Activated CD4-positive, alpha-beta T cell treated with anti-CD3 and anti-CD28 coated beads for 36 hours (primary cell): ENCODE measurements around the gene ZC3H10. TPM values are rescaled to one million over a fixed set of nuclear protein-coding genes. Genes with fewer than 3 reads are reported as not detected.

ENCODE experiments used
- ATAC-seq: fragments of 200-7000 bp; cut with Tn5 transposase; one replicate; pipeline ENCODE4 v1.10.0; 2021; ENCODE audit warnings: mild to moderate bottlenecking, moderate library complexity
- CTCF ChIA-PET: fragments of 350-600 bp; sonication (Branson Sonifier 250); formaldehyde crosslinking; loops from one replicate; lab custom pipeline; 2021; ENCODE audit warnings: antibody characterized with exemption; lab: Charles Lee
- POLR2A ChIA-PET: fragments of 350-600 bp; sonication (Branson Sonifier 250); formaldehyde crosslinking; loops from one replicate; lab custom pipeline; 2021; ENCODE audit warnings: antibody characterized with exemption, inconsistent platforms; lab: Charles Lee
- DNase-seq: peaks from one replicate; pipeline ENCODE4 v3.0.0-alpha.2; 2020
- H3K27ac Mint-ChIP-seq: one replicate; pipeline ENCODE4 v1.8.0; 2021; ENCODE audit warnings: mixed read lengths
- H3K27me3 Mint-ChIP-seq: one replicate; pipeline ENCODE4 v1.8.0; 2021; ENCODE audit warnings: mixed read lengths
- H3K36me3 Mint-ChIP-seq: one replicate; pipeline ENCODE4 v1.8.0; 2021; ENCODE audit warnings: low read depth, mixed read lengths
- H3K4me1 Mint-ChIP-seq: one replicate; pipeline ENCODE4 v1.8.0; 2021; ENCODE audit warnings: mixed read lengths
- H3K4me3 Mint-ChIP-seq: one replicate; pipeline ENCODE4 v1.8.0; 2021; ENCODE audit warnings: mild to moderate bottlenecking, moderate library complexity, mixed read lengths
- H3K9me3 Mint-ChIP-seq: one replicate; pipeline ENCODE4 v1.8.0; 2021; ENCODE audit warnings: low read depth, mixed read lengths
- intact Hi-C, 2 experiments: fragments of 100-400 bp; cut with DNase I in 1 of 2; cut with micrococcal nuclease in 1 of 2; formaldehyde crosslinking; loops; one replicate each; pipeline versions ENCODE4 v1.14.2 to v1.15.1; 2022 to 2024; cut with DNase I, micrococcal nuclease
- total RNA-seq, 2 experiments: library from RNA; stranded (reverse); gene quantifications; one replicate each; pipeline ENCODE4 v1.2.3, GENCODE V29; 2021

The ZC3H10 gene
- total RNA-seq, 2 experiments from 2014 or later = 6.4 to 6.5 TPM

- no peaks in the 10 kb centered on the region for H3K27me3 Mint-ChIP-seq
- H3K27ac Mint-ChIP-seq = no peak overlapping the region
- peaks cover 30% of the 10 kb centered on the region for H3K4me1 Mint-ChIP-seq
- H3K36me3 Mint-ChIP-seq = peaks cover 16% of the 10 kb centered on the region
- intact Hi-C loops = loop anchor here (5.0 kb wide), 2 partner anchors 174 to 531 kb away; partner anchors contain the start of genes BAZ2A (in 1 of the 2) and PYM1 (in 1 of the 2)
- H3K4me3 Mint-ChIP-seq = no peak overlapping the region
- ChIA-PET CTCF (interaction anchor here (0.6 to 0.9 kb wide), 2 partner anchors 18 to 40 kb away, joined by 3 read pairs; no protein-coding TSS in a partner anchor), POLR2A (no interaction called here)
- DNase-seq (no peak), ATAC-seq (no peak)
- H3K9me3 Mint-ChIP-seq = no peaks in the 10 kb centered on the region
Measured at GRCh38 chr12:56101045-56101444, 17.0 kb upstream of the ZC3H10 start.

DNA sequence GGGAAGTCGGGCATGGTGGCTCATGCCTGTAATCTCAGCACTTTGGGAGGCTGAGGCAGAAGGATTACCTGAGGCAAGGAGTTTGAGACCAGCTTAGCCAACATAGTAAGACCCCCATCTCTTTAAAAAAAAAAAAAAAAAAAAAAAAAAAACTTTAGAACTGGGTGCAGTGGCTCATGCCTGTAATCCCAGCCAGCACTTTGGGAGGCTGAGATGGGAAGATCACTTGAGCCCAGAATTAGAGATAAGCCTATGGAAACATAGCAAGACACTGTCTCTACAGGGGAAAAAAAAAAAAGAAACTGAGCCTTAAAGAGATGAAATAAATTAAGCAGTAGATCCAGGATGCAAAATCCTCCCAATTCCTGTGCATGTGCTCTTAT is 15.4 kb upstream of the ZC3H10 start:
- Mint-ChIP-seq H3K9me3 (no peaks in the 10 kb centered on the region), H3K4me1 (peaks cover 43% of the 10 kb centered on the region), H3K4me3 (peak overlapping the region; percentile 100), H3K27me3 (no peaks in the 10 kb centered on the region), H3K36me3 (peaks cover 32% of the 10 kb centered on the region), H3K27ac (peak overlapping the region; percentile 100)
- DNase-seq = no peak
- ChIA-PET POLR2A (interaction anchor here (1.7 to 2.9 kb wide), 2 partner anchors 26 to 57 kb away, joined by 17 to 28 read pairs; partner anchors contain the start of gene ESYT1), CTCF (interaction anchor here (0.7 to 3.4 kb wide), 9 partner anchors 15 to 364 kb away, joined by 3 to 47 read pairs (median 6); partner anchors contain the start of genes ERBB3, RPL41, SUOX and ZC3H10)
- intact Hi-C loops = loop anchor here (2.0 to 5.0 kb wide), 3 partner anchors 175 to 530 kb away; partner anchors contain the start of genes BAZ2A (in 1 of the 2) and PYM1 (in 1 of the 2)
- no peak for ATAC-seq

GRCh38 chr12:56103066-56103711 is 14.9 kb upstream of the ZC3H10 start:
- intact Hi-C loops = loop anchor here (2.0 to 5.0 kb wide), 3 partner anchors 176 to 529 kb away; partner anchors contain the start of genes BAZ2A (in 1 of the 2) and PYM1 (in 1 of the 2)
- peaks cover 37% of the 10 kb centered on the region for H3K36me3 Mint-ChIP-seq
- peaks cover 43% of the 10 kb centered on the region for H3K4me1 Mint-ChIP-seq

GRCh38 chr12:56103823-56104108 is 14.3 kb upstream of the ZC3H10 start:
- Mint-ChIP-seq H3K4me3 (peak overlapping the region; percentile 100), H3K27me3 (no peaks in the 10 kb centered on the region), H3K36me3 (peaks cover 42% of the 10 kb centered on the region), H3K9me3 (no peaks in the 10 kb centered on the region), H3K4me1 (peaks cover 43% of the 10 kb centered on the region), H3K27ac (peak overlapping the region; percentile 100)
- intact Hi-C loops = loop anchor here (1.0 to 5.0 kb wide), 22 partner anchors 13 to 529 kb away; partner anchors contain the start of genes ESYT1 (in 2 of the 2), MYL6B (in 2 of the 2), PYM1 (in 2 of the 2) and RPL41 (in 2 of the 2)
- ChIA-PET CTCF (interaction anchor here (0.6 to 3.4 kb wide), 18 partner anchors 14 to 452 kb away, joined by 3 to 47 read pairs (median 4); partner anchors contain the start of genes ERBB3, ESYT1, ORMDL2 and RNF41), POLR2A (interaction anchor here (0.8 to 3.0 kb wide), 16 partner anchors 10 to 386 kb away, joined by 3 to 76 read pairs (median 4); partner anchors contain the start of genes DNAJC14, ESYT1, ORMDL2 and RAB5B)
- DNase-seq (no peak), ATAC-seq (no peak)

More at GRCh38 chr12:56103066-56103711, 14.9 kb upstream of the ZC3H10 start:
- peak overlapping the region; percentile 100 for H3K4me3 Mint-ChIP-seq
- peak overlapping the region; percentile 100 for H3K27ac Mint-ChIP-seq
- POLR2A ChIA-PET = interaction anchor here (0.6 to 3.0 kb wide), 6 partner anchors 13 to 106 kb away, joined by 3 to 76 read pairs (median 10); partner anchors contain the start of genes ESYT1, RPL41, SUOX and ZC3H10
- no peak for DNase-seq
- H3K27me3 Mint-ChIP-seq = no peaks in the 10 kb centered on the region
- H3K9me3 Mint-ChIP-seq = no peaks in the 10 kb centered on the region
- CTCF ChIA-PET = interaction anchor here (0.9 to 3.4 kb wide), 7 partner anchors 14 to 365 kb away, joined by 3 to 47 read pairs (median 13); partner anchors contain the start of genes ERBB3, RPL41, SUOX and ZC3H10
- no peak for ATAC-seq

GRCh38 chr12:56104109-56104814 is 13.8 kb upstream of the ZC3H10 start, which contains the start of gene PA2G4:
PA2G4 (plus strand) TSS chr12:56104559; CDS start chr12:56104738, 179 bp downstream.
- DNase-seq (peak; percentile 99), ATAC-seq (peak; percentile 95)
- Mint-ChIP-seq H3K4me3 (peak within 1 kb of the TSS; percentile 100), H3K9me3 (no peaks in the 10 kb centered on the region), H3K27ac (peak within 1 kb of the TSS; percentile 100), H3K36me3 (peaks cover 45% of the 10 kb centered on the region), H3K4me1 (peaks cover 43% of the 10 kb centered on the region), H3K27me3 (no peaks in the 10 kb centered on the region)
- POLR2A ChIA-PET = interaction anchor here (0.6 to 3.0 kb wide), 20 partner anchors 9 to 543 kb away, joined by 3 to 76 read pairs (median 4); partner anchors contain the start of genes DNAJC14, ESYT1, ORMDL2 and RAB5B
- CTCF ChIA-PET = interaction anchor here (0.6 to 3.4 kb wide), 22 partner anchors 13 to 620 kb away, joined by 3 to 47 read pairs (median 3); partner anchors contain the start of genes ERBB3, ESYT1, ORMDL2 and RNF41
- intact Hi-C loops = loop anchor here (1.0 to 5.0 kb wide), 21 partner anchors 12 to 528 kb away; partner anchors contain the start of genes ESYT1 (in 2 of the 2), MYL6B (in 2 of the 2), PYM1 (in 2 of the 2) and RPL41 (in 2 of the 2)

GRCh38 chr12:56104815-56105608 is 13.1 kb upstream of the ZC3H10 start:
- H3K27me3 Mint-ChIP-seq = no peaks in the 10 kb centered on the region
- H3K4me1 Mint-ChIP-seq = peaks cover 43% of the 10 kb centered on the region
- ATAC-seq (peak; percentile 2), DNase-seq (peak; percentile 49)
- H3K9me3 Mint-ChIP-seq = no peaks in the 10 kb centered on the region
- H3K36me3 Mint-ChIP-seq = peaks cover 51% of the 10 kb centered on the region
- intact Hi-C loops = loop anchor here (1.0 to 5.0 kb wide), 21 partner anchors 11 to 527 kb away; partner anchors contain the start of genes ESYT1 (in 2 of the 2), MYL6B (in 2 of the 2), PYM1 (in 2 of the 2) and RPL41 (in 2 of the 2)
- peak overlapping the region; percentile 100 for H3K4me3 Mint-ChIP-seq
- POLR2A ChIA-PET = interaction anchor here (0.6 to 3.0 kb wide), 13 partner anchors 11 to 542 kb away, joined by 3 to 76 read pairs (median 4); partner anchors contain the start of genes DNAJC14, RPL41, SMARCC2 and ZC3H10
- CTCF ChIA-PET = interaction anchor here (0.6 to 3.4 kb wide), 20 partner anchors 12 to 619 kb away, joined by 3 to 47 read pairs (median 4); partner anchors contain the start of genes ERBB3, ESYT1, MYL6B and ORMDL2
- H3K27ac Mint-ChIP-seq = peak overlapping the region; percentile 100

DNA sequence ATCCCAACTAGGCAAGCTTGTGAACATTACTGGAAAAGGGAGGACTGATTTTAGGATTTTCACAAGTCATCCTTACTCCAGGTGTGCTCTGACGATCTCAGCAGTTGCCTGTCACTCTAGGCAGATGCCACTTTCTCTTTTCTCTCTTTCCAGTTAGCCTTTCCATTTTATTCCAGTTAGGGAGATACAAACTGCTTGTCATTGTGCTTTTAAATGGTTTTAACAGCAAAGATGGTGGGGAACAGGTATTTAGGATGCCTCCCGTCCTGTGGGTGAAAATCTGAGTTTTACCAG is 12.5 kb upstream of the ZC3H10 start:
- intact Hi-C loops = loop anchor here in 1 of 2 experiments (2.0 kb wide), 1 partner anchor 375 kb away; no protein-coding TSS in a partner anchor

GRCh38 chr12:56107242-56107641 is 10.8 kb upstream of the ZC3H10 start:
- intact Hi-C loops = no loop called here
- DNase-seq (no peak), ATAC-seq (no peak)
- H3K27ac Mint-ChIP-seq = peak overlapping the region; percentile 86
- no peaks in the 10 kb centered on the region for H3K27me3 Mint-ChIP-seq
- H3K9me3 Mint-ChIP-seq = no peaks in the 10 kb centered on the region
- POLR2A ChIA-PET = no interaction called here
- peaks cover 71% of the 10 kb centered on the region for H3K36me3 Mint-ChIP-seq
- H3K4me3 Mint-ChIP-seq = peak overlapping the region; percentile 20
- H3K4me1 Mint-ChIP-seq = peaks cover 31% of the 10 kb centered on the region
- CTCF ChIA-PET = interaction anchor here (1.2 to 1.8 kb wide), 5 partner anchors 8 to 60 kb away, joined by 3 to 9 read pairs (median 7); partner anchors contain the start of gene ZC3H10

More for the DNA sequence above, 12.5 kb upstream of the ZC3H10 start:
- no peaks in the 10 kb centered on the region for H3K27me3 Mint-ChIP-seq
- H3K4me1 Mint-ChIP-seq = peaks cover 43% of the 10 kb centered on the region
- peak overlapping the region; percentile 100 for H3K4me3 Mint-ChIP-seq
- CTCF ChIA-PET = interaction anchor here (0.7 to 3.4 kb wide), 6 partner anchors 12 to 84 kb away, joined by 3 to 47 read pairs (median 4); partner anchors contain the start of genes ESYT1, MYL6B, RPL41 and SMARCC2
- POLR2A ChIA-PET = interaction anchor here (0.6 to 3.0 kb wide), 4 partner anchors 11 to 84 kb away, joined by 4 to 76 read pairs (median 18); partner anchors contain the start of genes RPL41, SMARCC2 and ZC3H10
- peaks cover 57% of the 10 kb centered on the region for H3K36me3 Mint-ChIP-seq
- DNase-seq (no peak), ATAC-seq (no peak)
- peak overlapping the region; percentile 100 for H3K27ac Mint-ChIP-seq
- no peaks in the 10 kb centered on the region for H3K9me3 Mint-ChIP-seq

DNA sequence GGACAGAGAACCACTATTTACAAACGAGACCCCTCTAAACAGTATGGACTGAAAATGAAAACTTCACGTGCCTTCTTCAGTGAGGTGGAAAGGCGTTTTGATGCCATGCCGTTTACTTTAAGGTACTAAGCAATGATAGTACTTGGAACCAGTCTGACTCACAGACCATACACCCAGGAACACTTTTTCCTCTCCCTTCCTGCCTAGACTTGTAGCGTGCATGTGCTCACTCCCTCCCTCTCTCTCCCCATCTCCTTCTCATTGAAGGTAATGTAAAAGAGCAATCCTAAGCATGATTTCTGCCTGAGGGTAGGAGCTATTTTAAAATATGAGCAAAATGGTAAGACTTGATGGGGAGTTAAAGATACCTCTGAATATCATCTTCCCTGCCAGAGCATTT is 7.5 kb upstream of the ZC3H10 start:
- ATAC-seq (no peak), DNase-seq (no peak)
- H3K27ac Mint-ChIP-seq = peak overlapping the region; percentile 61
- ChIA-PET CTCF (interaction anchor here (0.9 to 1.4 kb wide), 3 partner anchors 10 to 64 kb away, joined by 4 to 5 read pairs (median 4); partner anchors contain the start of gene MYL6), POLR2A (no interaction called here)
- no peaks in the 10 kb centered on the region for H3K9me3 Mint-ChIP-seq
- H3K36me3 Mint-ChIP-seq = peaks cover 78% of the 10 kb centered on the region
- peaks cover 18% of the 10 kb centered on the region for H3K4me1 Mint-ChIP-seq
- no peak overlapping the region for H3K4me3 Mint-ChIP-seq
- H3K27me3 Mint-ChIP-seq = no peaks in the 10 kb centered on the region
- intact Hi-C loops = loop anchor here in 1 of 2 experiments (10.0 kb wide), 2 partner anchors 974 to 1826 kb away; partner anchors contain the start of genes CBX5, HNRNPA1 and NAB2
